ENCODE data around the gene CPEB3. TPM values are rescaled to one million over a fixed set of nuclear protein-coding genes. Genes with fewer than 3 reads are reported as not detected.

The CPEB3 gene
- total and polyA plus RNA-seq, 9 of the 15 experiments (the other 6 are each of a cell fraction or from before 2014, with no cell fraction given): 0.15 to 1.2 (median 0.51) TPM

DNA sequence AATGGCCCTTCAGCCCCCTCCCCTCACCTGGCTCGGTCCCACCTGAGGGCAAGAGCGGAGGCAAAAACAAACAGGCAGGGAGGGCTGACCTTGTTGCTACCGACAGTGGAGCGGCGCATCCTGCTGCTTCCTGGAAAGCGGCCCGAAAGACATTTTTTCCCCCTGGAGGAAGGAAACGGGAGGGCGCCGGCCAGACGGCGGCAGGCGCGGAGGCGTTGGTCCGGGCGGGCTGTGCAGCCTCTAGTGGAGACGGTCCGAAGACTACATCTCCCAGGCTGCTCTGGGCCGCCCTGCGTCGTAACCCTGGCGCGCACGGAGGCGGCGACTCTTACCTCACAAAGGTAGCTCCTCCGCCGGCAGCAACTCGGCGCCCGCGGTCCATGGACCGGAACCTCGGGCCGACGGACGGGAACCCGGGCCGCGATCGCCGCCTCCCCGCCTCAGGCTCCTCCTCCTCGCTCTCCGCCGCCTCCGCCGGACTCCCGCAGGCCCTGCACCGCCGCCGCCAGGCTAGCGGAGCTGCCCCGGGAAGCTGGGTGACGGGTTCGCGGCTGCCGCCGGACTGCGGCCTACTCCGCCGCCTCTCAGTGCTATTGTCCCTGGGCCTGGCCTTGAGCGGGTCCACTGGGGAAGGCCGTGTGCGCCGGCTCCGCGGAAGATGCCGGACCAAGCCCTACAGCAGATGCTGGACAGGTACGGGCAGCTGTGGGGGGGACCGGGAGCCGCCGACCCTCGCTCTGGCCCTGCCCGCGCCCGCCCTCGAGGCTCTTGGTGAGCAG is at the start of gene CPEB3, which contains the start of gene MARCHF5 (continued):
- TF ChIP-seq, protein P1, sequence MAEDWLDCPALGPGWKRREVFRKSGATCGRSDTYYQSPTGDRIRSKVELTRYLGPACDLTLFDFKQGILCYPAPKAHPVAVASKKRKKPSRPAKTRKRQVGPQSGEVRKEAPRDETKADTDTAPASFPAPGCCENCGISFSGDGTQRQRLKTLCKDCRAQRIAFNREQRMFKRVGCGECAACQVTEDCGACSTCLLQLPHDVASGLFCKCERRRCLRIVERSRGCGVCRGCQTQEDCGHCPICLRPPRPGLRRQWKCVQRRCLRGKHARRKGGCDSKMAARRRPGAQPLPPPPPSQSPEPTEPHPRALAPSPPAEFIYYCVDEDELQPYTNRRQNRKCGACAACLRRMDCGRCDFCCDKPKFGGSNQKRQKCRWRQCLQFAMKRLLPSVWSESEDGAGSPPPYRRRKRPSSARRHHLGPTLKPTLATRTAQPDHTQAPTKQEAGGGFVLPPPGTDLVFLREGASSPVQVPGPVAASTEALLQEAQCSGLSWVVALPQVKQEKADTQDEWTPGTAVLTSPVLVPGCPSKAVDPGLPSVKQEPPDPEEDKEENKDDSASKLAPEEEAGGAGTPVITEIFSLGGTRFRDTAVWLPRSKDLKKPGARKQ (CRISPR knock-in tag; IDR thresholded peaks at IDR 0.05): no peak
- TF ChIP-seq, protein P2, sequence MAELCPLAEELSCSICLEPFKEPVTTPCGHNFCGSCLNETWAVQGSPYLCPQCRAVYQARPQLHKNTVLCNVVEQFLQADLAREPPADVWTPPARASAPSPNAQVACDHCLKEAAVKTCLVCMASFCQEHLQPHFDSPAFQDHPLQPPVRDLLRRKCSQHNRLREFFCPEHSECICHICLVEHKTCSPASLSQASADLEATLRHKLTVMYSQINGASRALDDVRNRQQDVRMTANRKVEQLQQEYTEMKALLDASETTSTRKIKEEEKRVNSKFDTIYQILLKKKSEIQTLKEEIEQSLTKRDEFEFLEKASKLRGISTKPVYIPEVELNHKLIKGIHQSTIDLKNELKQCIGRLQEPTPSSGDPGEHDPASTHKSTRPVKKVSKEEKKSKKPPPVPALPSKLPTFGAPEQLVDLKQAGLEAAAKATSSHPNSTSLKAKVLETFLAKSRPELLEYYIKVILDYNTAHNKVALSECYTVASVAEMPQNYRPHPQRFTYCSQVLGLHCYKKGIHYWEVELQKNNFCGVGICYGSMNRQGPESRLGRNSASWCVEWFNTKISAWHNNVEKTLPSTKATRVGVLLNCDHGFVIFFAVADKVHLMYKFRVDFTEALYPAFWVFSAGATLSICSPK (IDR thresholded peaks at IDR 0.05; ENCODE audit: borderline replicate concordance): no peak
- TF ChIP-seq SRSF9 (IDR thresholded peaks at IDR 0.05; ENCODE audit: borderline replicate concordance, low read depth, low read length) (no peak), LCOR (CRISPR knock-in tag; IDR thresholded peaks at IDR 0.05) (0 out of 2 replicates have a peak, but pooled peaks have one; percentile 6), CBX1 (IDR thresholded peaks at IDR 0.05; ENCODE audit: low read depth) (no peak), ARNT (IDR thresholded peaks at IDR 0.05) (no peak), POLR3G (IDR thresholded peaks at IDR 0.05; ENCODE audit: extremely low read depth, insufficient read length, insufficient replicate concordance) (no peak), RAD51 (IDR thresholded peaks at IDR 0.05; ENCODE audit: borderline replicate concordance, low read depth) (no peak), ZNF76 (CRISPR knock-in tag; IDR thresholded peaks at IDR 0.05; ENCODE audit: borderline replicate concordance) (no peak), CBX2 (IDR thresholded peaks at IDR 0.05; ENCODE audit: insufficient read depth, low read length, poor library complexity, severe bottlenecking) (no peak), STAG1 (CRISPR knock-in tag; IDR thresholded peaks at IDR 0.05; ENCODE audit: borderline replicate concordance) (no peak; the same call in 1 of the 2 replicates), NCOA6 (IDR thresholded peaks at IDR 0.05) (peak; percentile 82), ZC3H11A (IDR thresholded peaks at IDR 0.05; ENCODE audit: low read depth, low read length) (no peak), KLF16 (IDR thresholded peaks at IDR 0.05) (no peak), RHOXF2B (CRISPR knock-in tag; conservative IDR thresholded peaks at IDR 0.05) (no peak), CREBBP (IDR thresholded peaks at IDR 0.05; ENCODE audit: low read depth, low read length) (no peak), ZKSCAN3 (CRISPR knock-in tag; IDR thresholded peaks at IDR 0.05) (no peak), HMGN3 (IDR thresholded peaks at IDR 0.05; ENCODE audit: borderline replicate concordance, extremely low read depth, insufficient read length, low read depth, low read length) (peak; percentile 74)
- TF ChIP-seq, protein P3, sequence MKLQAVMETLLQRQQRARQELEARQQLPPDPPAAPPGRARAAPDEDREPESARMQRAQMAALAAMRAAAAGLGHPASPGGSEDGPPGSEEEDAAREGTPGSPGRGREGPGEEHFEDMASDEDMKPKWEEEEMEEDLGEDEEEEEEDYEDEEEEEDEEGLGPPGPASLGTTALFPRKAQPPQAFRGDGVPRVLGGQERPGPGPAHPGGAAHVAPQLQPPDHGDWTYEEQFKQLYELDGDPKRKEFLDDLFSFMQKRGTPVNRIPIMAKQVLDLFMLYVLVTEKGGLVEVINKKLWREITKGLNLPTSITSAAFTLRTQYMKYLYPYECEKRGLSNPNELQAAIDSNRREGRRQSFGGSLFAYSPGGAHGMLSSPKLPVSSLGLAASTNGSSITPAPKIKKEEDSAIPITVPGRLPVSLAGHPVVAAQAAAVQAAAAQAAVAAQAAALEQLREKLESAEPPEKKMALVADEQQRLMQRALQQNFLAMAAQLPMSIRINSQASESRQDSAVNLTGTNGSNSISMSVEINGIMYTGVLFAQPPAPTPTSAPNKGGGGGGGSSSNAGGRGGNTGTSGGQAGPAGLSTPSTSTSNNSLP (IDR thresholded peaks at IDR 0.05; ENCODE audit: borderline replicate concordance, low read depth, low read length): no peak
- TF ChIP-seq, protein P4, sequence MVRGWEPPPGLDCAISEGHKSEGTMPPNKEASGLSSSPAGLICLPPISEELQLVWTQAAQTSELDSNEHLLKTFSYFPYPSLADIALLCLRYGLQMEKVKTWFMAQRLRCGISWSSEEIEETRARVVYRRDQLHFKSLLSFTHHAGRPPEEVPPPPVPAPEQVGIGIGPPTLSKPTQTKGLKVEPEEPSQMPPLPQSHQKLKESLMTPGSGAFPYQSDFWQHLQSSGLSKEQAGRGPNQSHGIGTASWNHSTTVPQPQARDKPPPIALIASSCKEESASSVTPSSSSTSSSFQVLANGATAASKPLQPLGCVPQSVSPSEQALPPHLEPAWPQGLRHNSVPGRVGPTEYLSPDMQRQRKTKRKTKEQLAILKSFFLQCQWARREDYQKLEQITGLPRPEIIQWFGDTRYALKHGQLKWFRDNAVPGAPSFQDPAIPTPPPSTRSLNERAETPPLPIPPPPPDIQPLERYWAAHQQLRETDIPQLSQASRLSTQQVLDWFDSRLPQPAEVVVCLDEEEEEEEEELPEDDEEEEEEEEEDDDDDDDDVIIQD (CRISPR knock-in tag; IDR thresholded peaks at IDR 0.05): no peak
- TF ChIP-seq, protein P5, sequence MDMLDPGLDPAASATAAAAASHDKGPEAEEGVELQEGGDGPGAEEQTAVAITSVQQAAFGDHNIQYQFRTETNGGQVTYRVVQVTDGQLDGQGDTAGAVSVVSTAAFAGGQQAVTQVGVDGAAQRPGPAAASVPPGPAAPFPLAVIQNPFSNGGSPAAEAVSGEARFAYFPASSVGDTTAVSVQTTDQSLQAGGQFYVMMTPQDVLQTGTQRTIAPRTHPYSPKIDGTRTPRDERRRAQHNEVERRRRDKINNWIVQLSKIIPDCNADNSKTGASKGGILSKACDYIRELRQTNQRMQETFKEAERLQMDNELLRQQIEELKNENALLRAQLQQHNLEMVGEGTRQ (CRISPR knock-in tag; IDR thresholded peaks at IDR 0.05): no peak

All from K562 (cell line).